Measurements from ENCODE around the gene BLOC1S5. TPM values are rescaled to one million over a fixed set of nuclear protein-coding genes. Genes with fewer than 3 reads are reported as not detected.
A peak's percentile ranks its signal among the peaks of the same experiment; 100 is the strongest.

BLOC1S5 gene
- total and polyA plus RNA-seq, 7 experiments from 2014 or later = 9.6 to 39.2 (median 24.9) TPM

DNA sequence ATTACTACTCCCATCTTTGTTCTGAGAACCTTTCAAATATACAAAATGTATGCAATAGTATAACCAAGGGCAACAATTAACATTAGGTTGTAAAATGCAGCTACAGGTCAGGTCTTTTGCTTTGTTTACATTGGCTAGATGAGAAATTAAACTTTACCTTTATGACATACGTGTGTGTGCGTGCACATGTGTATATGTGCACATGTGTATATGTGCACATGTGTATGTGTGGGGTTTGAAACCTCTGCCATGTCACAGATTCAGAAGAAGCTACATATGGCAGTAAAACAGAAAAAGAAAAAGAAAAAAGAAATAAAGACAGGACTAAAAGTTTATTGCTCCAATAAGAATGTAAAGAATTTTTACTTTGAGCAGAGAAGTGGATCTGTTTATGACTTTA lies 40.6 kb downstream of the BLOC1S5 start:
- Mint-ChIP-seq H3K27me3 (no peaks in the 10 kb centered on the region), H3K36me3 (peaks cover 9 to 43% (median 34%) of the 10 kb centered on the region in 5 donors)
- CTCF ChIA-PET = no interaction called here

DNA sequence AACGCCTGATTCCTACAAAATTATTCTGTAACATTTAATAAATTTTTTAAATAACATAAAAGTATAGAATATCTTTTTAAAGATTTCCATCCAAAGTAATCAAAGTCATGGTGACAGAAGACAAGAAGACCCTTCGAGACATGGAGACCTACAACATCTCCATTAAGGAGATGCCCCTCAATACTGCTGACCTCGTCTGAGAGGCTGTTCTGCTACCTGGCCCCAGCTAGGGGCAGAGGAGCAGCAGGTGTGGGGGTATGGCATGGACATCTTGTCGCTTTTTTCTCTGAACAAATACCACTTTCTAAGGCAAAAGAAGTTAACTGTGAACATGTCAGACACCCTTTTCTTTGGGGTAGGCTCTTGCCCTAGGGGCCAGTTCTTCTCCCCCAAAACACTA lies 44.1 kb downstream of the BLOC1S5 start:
- intact Hi-C loops (cut with micrococcal nuclease) = no loop called here
- ChIA-PET POLR2A (no interaction called here), CTCF (no interaction called here)
- H3K27me3 ChIP-seq (ENCODE audit: control insufficient read depth in 2 of 2, insufficient read depth in 2 of 2, low read length in 2 of 2) = no peaks in the 10 kb centered on the region
- Mint-ChIP-seq H3K4me1 (peaks cover 0 to 20% (median 5%) of the 10 kb centered on the region in 7 donors), H3K27me3 (no peaks in the 10 kb centered on the region), H3K4me3 (no peak overlapping the region), H3K9me3 (peaks cover 0 to 4% (median 0%) of the 10 kb centered on the region in 11 donors), H3K27ac (no peak overlapping the region), H3K36me3 (peaks cover 11 to 39% (median 31%) of the 10 kb centered on the region in 5 donors)
- ATAC-seq = no peak
- no peak overlapping the region for H3K4me3 ChIP-seq (ENCODE audit: low read length)
- H3K36me3 ChIP-seq (ENCODE audit: control insufficient read depth in 2 of 3, insufficient read depth in 3 of 3, low read length in 3 of 3) = peaks cover 0 to 10% (median 0%) of the 10 kb centered on the region in 3 experiments
- no peaks in the 10 kb centered on the region for H3K9me3 ChIP-seq (ENCODE audit: control insufficient read depth in 2 of 3, low read length in 3 of 3)
- no peaks in the 10 kb centered on the region for H3K4me1 ChIP-seq (ENCODE audit: control insufficient read depth in 2 of 2, insufficient read depth in 2 of 2, low read length in 2 of 2)
- no peak for DNase-seq
- H3K27ac ChIP-seq (ENCODE audit: low read depth, low read length) = no peak overlapping the region

More for the DNA sequence above, 40.6 kb downstream of the BLOC1S5 start:
- Mint-ChIP-seq H3K4me1 (peaks cover 0 to 20% (median 9%) of the 10 kb centered on the region in 7 donors), H3K9me3 (peaks cover 0 to 4% (median 0%) of the 10 kb centered on the region in 11 donors), H3K4me3 (no peak overlapping the region), H3K27ac (no peak overlapping the region)
- H3K9me3 ChIP-seq (ENCODE audit: control insufficient read depth in 2 of 3, low read length in 3 of 3) = no peaks in the 10 kb centered on the region
- no peaks in the 10 kb centered on the region for H3K4me1 ChIP-seq (ENCODE audit: control insufficient read depth in 2 of 2, insufficient read depth in 2 of 2, low read length in 2 of 2)
- ATAC-seq (no peak), DNase-seq (no peak)
- H3K36me3 ChIP-seq (ENCODE audit: control insufficient read depth in 2 of 3, insufficient read depth in 3 of 3, low read length in 3 of 3) = peaks cover 0 to 7% (median 0%) of the 10 kb centered on the region in 3 experiments
- POLR2A ChIA-PET = no interaction called here
- intact Hi-C loops (cut with micrococcal nuclease) = no loop called here
- no peak overlapping the region for H3K4me3 ChIP-seq (ENCODE audit: low read length)
- no peak overlapping the region for H3K27ac ChIP-seq (ENCODE audit: low read depth, low read length)
- no peaks in the 10 kb centered on the region for H3K27me3 ChIP-seq (ENCODE audit: control insufficient read depth in 2 of 2, insufficient read depth in 2 of 2, low read length in 2 of 2)

DNA sequence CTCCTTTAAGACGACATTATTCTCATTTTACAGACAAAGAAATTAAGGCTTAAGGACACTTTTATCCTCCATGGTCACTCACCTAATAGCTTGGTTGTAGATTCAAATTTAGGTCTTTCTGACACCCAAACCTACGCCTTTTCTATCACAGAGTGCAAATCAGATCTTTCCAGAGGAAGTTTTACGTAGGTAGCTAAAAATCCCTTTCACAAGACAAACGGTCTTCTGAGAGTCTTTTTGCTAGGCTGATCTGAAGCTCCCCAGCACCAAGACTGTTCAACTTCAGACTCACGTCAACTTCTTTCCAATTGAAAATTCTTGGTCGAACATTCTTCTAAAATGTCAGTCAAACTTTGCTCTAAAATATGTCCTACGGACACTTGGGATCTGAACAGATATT lies 46.5 kb downstream of the BLOC1S5 start:
- CTCF ChIA-PET = no interaction called here
- no peak for DNase-seq
- peaks cover 0 to 13% (median 0%) of the 10 kb centered on the region in 3 experiments for H3K36me3 ChIP-seq (ENCODE audit: control insufficient read depth in 2 of 3, insufficient read depth in 3 of 3, low read length in 3 of 3)
- peaks cover 0 to 20% (median 5%) of the 10 kb centered on the region in 7 donors for H3K4me1 Mint-ChIP-seq
- no peaks in the 10 kb centered on the region for H3K27me3 Mint-ChIP-seq
- no peak for ATAC-seq
- no peak overlapping the region for H3K4me3 ChIP-seq (ENCODE audit: low read length)
- peak overlapping the region in 4 of 9 donors; percentile 82 to 98 (median 94) for H3K27ac Mint-ChIP-seq
- peaks cover 10 to 44% (median 23%) of the 10 kb centered on the region in 5 donors for H3K36me3 Mint-ChIP-seq
- POLR2A ChIA-PET = interaction anchor here (1.2 kb wide), 1 partner anchor 47 kb away, joined by 4 read pairs; the partner anchor contains the start of gene BLOC1S5
- no peaks in the 10 kb centered on the region for H3K9me3 ChIP-seq (ENCODE audit: control insufficient read depth in 2 of 3, low read length in 3 of 3)
- no peaks in the 10 kb centered on the region for H3K27me3 ChIP-seq (ENCODE audit: control insufficient read depth in 2 of 2, insufficient read depth in 2 of 2, low read length in 2 of 2)
- peak overlapping the region in 4 of 10 donors; percentile 71 to 95 (median 90) for H3K4me3 Mint-ChIP-seq
- H3K4me1 ChIP-seq (ENCODE audit: control insufficient read depth in 2 of 2, insufficient read depth in 2 of 2, low read length in 2 of 2) = no peaks in the 10 kb centered on the region
- peak overlapping the region; percentile 64 for H3K27ac ChIP-seq (ENCODE audit: low read depth, low read length)
- H3K9me3 Mint-ChIP-seq = peaks cover 0 to 4% (median 0%) of the 10 kb centered on the region in 11 donors
- intact Hi-C loops (cut with micrococcal nuclease) = loop anchor here (1.0 to 5.0 kb wide), 4 partner anchors 47 to 108 kb away; partner anchors contain the start of genes BLOC1S5 (in 2 of the 2) and EEF1E1 (in 1 of the 2)

DNA sequence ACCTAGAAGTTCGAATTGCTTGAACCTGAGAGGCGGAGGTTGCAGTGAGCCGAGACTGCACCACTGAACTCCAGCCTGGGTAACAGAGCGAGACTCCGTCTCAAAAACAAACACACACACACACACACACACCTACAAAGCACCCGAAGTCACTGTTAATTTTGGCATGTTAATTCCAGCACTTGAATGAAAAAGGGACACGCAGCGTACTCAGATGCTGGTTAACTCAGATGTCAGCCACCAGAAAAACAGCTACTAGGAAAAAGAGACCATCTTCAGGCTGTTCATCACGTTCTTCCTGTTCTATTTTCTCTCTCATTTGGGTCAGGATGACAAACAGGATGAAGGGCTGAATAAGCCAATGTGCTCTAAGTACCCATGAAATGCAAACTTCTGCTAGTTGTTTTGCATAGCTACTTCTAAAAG lies 46.9 kb downstream of the BLOC1S5 start:
- H3K27me3 Mint-ChIP-seq = no peaks in the 10 kb centered on the region
- Histone ChIP-seq H3K27me3 (ENCODE audit: control insufficient read depth in 2 of 2, insufficient read depth in 2 of 2, low read length in 2 of 2) (no peaks in the 10 kb centered on the region), H3K4me3 (ENCODE audit: low read length) (no peak overlapping the region), H3K9me3 (ENCODE audit: control insufficient read depth in 2 of 3, low read length in 3 of 3) (no peaks in the 10 kb centered on the region), H3K36me3 (ENCODE audit: control insufficient read depth in 2 of 3, insufficient read depth in 3 of 3, low read length in 3 of 3) (peaks cover 0 to 13% (median 0%) of the 10 kb centered on the region in 3 experiments), H3K4me1 (ENCODE audit: control insufficient read depth in 2 of 2, insufficient read depth in 2 of 2, low read length in 2 of 2) (no peaks in the 10 kb centered on the region), H3K27ac (ENCODE audit: low read depth, low read length) (peak overlapping the region; percentile 64)
- peak; percentile 74 for ATAC-seq
- intact Hi-C loops (cut with micrococcal nuclease) = loop anchor here (1.0 to 5.0 kb wide), 4 partner anchors 47 to 108 kb away; partner anchors contain the start of genes BLOC1S5 (in 2 of the 2) and EEF1E1 (in 1 of the 2)
- DNase-seq = peak in 1 of 9 donors; percentile 46
- H3K4me3 Mint-ChIP-seq = peak overlapping the region in 4 of 10 donors; percentile 71 to 95 (median 90)
- peak overlapping the region in 5 of 9 donors; percentile 24 to 98 (median 92) for H3K27ac Mint-ChIP-seq
- H3K36me3 Mint-ChIP-seq = peaks cover 10 to 44% (median 23%) of the 10 kb centered on the region in 5 donors
- POLR2A ChIA-PET = interaction anchor here (1.2 kb wide), 1 partner anchor 47 kb away, joined by 4 read pairs; the partner anchor contains the start of gene BLOC1S5
- H3K4me1 Mint-ChIP-seq = peaks cover 0 to 20% (median 5%) of the 10 kb centered on the region in 7 donors
- H3K9me3 Mint-ChIP-seq = peaks cover 0 to 4% (median 0%) of the 10 kb centered on the region in 11 donors
- CTCF ChIA-PET = no interaction called here

DNA sequence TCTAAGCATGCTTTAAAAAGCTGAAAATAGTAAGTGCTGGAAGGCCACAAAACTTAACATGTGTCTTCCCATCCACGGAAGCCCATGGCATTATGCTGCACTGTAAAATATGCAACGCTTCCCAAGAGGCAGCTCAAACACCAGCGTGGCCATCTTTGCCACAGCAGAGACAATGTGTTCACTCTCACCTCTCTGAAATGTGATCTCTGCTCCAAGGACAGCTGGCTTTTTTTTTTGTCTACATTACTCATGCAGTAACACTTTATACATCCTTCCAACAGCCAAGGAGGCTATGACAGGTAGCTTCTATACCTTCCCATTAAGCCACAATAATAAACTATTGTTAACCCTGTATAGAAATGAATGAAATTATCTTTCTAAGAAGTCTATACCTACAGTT lies 49.2 kb downstream of the BLOC1S5 start:
- DNase-seq (no peak), ATAC-seq (no peak)
- H3K27me3 ChIP-seq (ENCODE audit: control insufficient read depth in 2 of 2, insufficient read depth in 2 of 2, low read length in 2 of 2) = no peaks in the 10 kb centered on the region
- no peak overlapping the region for H3K4me3 ChIP-seq (ENCODE audit: low read length)
- no peaks in the 10 kb centered on the region for H3K4me1 ChIP-seq (ENCODE audit: control insufficient read depth in 2 of 2, insufficient read depth in 2 of 2, low read length in 2 of 2)
- peaks cover 6 to 41% (median 13%) of the 10 kb centered on the region in 5 donors for H3K36me3 Mint-ChIP-seq
- no peak overlapping the region for H3K27ac ChIP-seq (ENCODE audit: low read depth, low read length)
- H3K4me1 Mint-ChIP-seq = peaks cover 0 to 20% (median 8%) of the 10 kb centered on the region in 7 donors
- no peak overlapping the region for H3K27ac Mint-ChIP-seq
- intact Hi-C loops (cut with micrococcal nuclease) = loop anchor here in 1 of 2 donors (5.0 kb wide), 1 partner anchor 87 kb away; the partner anchor contains the start of gene EEF1E1
- CTCF ChIA-PET = no interaction called here
- H3K27me3 Mint-ChIP-seq = no peaks in the 10 kb centered on the region
- H3K36me3 ChIP-seq (ENCODE audit: control insufficient read depth in 2 of 3, insufficient read depth in 3 of 3, low read length in 3 of 3) = peaks cover 0 to 13% (median 0%) of the 10 kb centered on the region in 3 experiments
- no peak overlapping the region for H3K4me3 Mint-ChIP-seq
- H3K9me3 Mint-ChIP-seq = peaks cover 0 to 1% (median 0%) of the 10 kb centered on the region in 11 donors
- H3K9me3 ChIP-seq (ENCODE audit: control insufficient read depth in 2 of 3, low read length in 3 of 3) = no peaks in the 10 kb centered on the region
- POLR2A ChIA-PET = no interaction called here

DNA sequence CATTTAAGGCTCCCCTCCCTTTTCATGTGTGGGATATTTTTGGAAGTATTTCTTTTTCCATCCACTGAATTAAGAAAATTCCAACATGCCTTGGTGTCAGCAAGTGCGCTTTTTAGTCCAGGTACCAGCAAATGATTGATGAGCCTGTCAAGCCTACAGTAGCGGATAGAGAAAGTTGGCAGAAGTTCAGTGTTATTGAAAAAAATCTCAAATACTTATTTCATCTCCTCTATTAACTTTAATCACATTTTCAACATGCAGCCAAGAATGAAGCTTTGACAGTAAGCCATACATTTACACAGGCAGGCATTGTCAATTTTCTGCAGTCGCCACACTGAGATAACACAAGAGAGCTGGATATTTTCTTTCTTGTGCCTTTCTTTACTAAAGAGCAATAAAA lies 50.4 kb downstream of the BLOC1S5 start:
- ChIA-PET CTCF (no interaction called here), POLR2A (interaction anchor here (0.6 kb wide), 1 partner anchor 768 kb away, joined by 3 read pairs; no protein-coding TSS in a partner anchor)

More for the DNA sequence above, 50.4 kb downstream of the BLOC1S5 start:
- peaks cover 0 to 1% (median 0%) of the 10 kb centered on the region in 11 donors for H3K9me3 Mint-ChIP-seq
- H3K4me3 ChIP-seq (ENCODE audit: low read length) = no peak overlapping the region
- no peak for DNase-seq
- no peaks in the 10 kb centered on the region for H3K27me3 ChIP-seq (ENCODE audit: control insufficient read depth in 2 of 2, insufficient read depth in 2 of 2, low read length in 2 of 2)
- ATAC-seq = no peak
- peaks cover 6 to 43% (median 10%) of the 10 kb centered on the region in 5 donors for H3K36me3 Mint-ChIP-seq
- H3K27ac ChIP-seq (ENCODE audit: low read depth, low read length) = no peak overlapping the region
- no peak overlapping the region for H3K27ac Mint-ChIP-seq
- H3K27me3 Mint-ChIP-seq = no peaks in the 10 kb centered on the region
- intact Hi-C loops (cut with micrococcal nuclease) = no loop called here
- no peak overlapping the region for H3K4me3 Mint-ChIP-seq
- H3K4me1 Mint-ChIP-seq = peaks cover 0 to 14% (median 6%) of the 10 kb centered on the region in 7 donors
- peaks cover 0 to 13% (median 0%) of the 10 kb centered on the region in 3 experiments for H3K36me3 ChIP-seq (ENCODE audit: control insufficient read depth in 2 of 3, insufficient read depth in 3 of 3, low read length in 3 of 3)
- H3K9me3 ChIP-seq (ENCODE audit: control insufficient read depth in 2 of 3, low read length in 3 of 3) = no peaks in the 10 kb centered on the region
- no peaks in the 10 kb centered on the region for H3K4me1 ChIP-seq (ENCODE audit: control insufficient read depth in 2 of 2, insufficient read depth in 2 of 2, low read length in 2 of 2)
